ENCODE measurements around the gene ATP1A1.

DNA sequence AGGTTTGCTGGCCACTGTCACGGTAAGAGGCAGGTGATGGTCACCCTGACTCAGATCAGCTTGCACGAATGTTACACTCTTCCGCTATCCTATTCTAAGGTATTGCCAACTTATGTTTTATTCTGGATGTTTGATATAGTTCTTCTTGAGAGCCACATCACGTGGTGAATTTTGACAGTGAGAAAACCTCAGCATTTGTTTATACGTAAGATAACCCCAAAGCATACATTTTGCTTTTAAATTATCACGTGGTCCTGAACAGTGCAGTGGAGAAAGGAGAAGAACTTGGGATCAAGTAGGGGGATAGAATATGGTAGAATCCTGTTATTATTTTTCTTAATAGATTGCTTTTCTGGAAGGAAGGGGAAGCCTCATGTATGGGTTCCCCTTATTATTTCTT is 16.6 kb downstream of the ATP1A1 start:
- TF ChIP-seq CTCF (IDR thresholded peaks at IDR 0.05; ENCODE audit: low read length): no peak
- no peak for TF ChIP-seq EZH2 (IDR thresholded peaks at IDR 0.05; ENCODE audit: borderline replicate concordance, low read length)
